Activated CD4-positive, alpha-beta T cell treated with anti-CD3 and anti-CD28 coated beads for 1 hour (primary cell): ENCODE data around the gene DCAF10.
"Not testable (repeated sequence)": the region's sequence is repeated elsewhere in the genome, so short reads cannot be mapped to it uniquely, and the experiment has no call there.

Experiments used
- DNase-seq: peaks from one replicate; pipeline ENCODE4 v3.0.0-alpha.2; 2020

DCAF10 gene

GRCh38 chr9:37792122-37792521 lies 8.5 kb upstream of the DCAF10 start:
- no peak for DNase-seq

GRCh38 chr9:37796232-37796631 lies 4.4 kb upstream of the DCAF10 start:
- no peak for DNase-seq

- no peak for DNase-seq
Observed at GRCh38 chr9:37798677-37799076, 1.9 kb upstream of the DCAF10 start.

GRCh38 chr9:37801287-37801850 lies 772 bp downstream of the DCAF10 start:
- no peak for DNase-seq

- no peak for DNase-seq
Observed at GRCh38 chr9:37801959-37802711, 1.5 kb downstream of the DCAF10 start.

GRCh38 chr9:37806271-37806670 lies 5.7 kb downstream of the DCAF10 start:
- DNase-seq: no peak

- DNase-seq: not testable (repeated sequence)
Observed at GRCh38 chr9:37809676-37810075, 9.1 kb downstream of the DCAF10 start.

GRCh38 chr9:37811906-37812476 lies 11.4 kb downstream of the DCAF10 start:
- DNase-seq: no peak

- DNase-seq: no peak
Observed at GRCh38 chr9:37812773-37813379, 12.3 kb downstream of the DCAF10 start.

GRCh38 chr9:37818849-37819248 lies 18.3 kb downstream of the DCAF10 start:
- DNase-seq: no peak

- no peak for DNase-seq
Observed at GRCh38 chr9:37820142-37820541, 19.5 kb downstream of the DCAF10 start.

GRCh38 chr9:37825174-37825573 lies 24.6 kb downstream of the DCAF10 start:
- DNase-seq: not testable (repeated sequence)

GRCh38 chr9:37827483-37828165 lies 27.0 kb downstream of the DCAF10 start:
- no peak for DNase-seq

GRCh38 chr9:37835821-37836220 lies 35.2 kb downstream of the DCAF10 start:
- no peak for DNase-seq

- no peak for DNase-seq
Observed at GRCh38 chr9:37836386-37836785, 35.8 kb downstream of the DCAF10 start.

GRCh38 chr9:37839496-37840461 lies 39.2 kb downstream of the DCAF10 start:
- DNase-seq: no peak

GRCh38 chr9:37840560-37841194 lies 40.1 kb downstream of the DCAF10 start:
- no peak for DNase-seq

GRCh38 chr9:37852222-37852621 lies 51.6 kb downstream of the DCAF10 start:
- no peak for DNase-seq

GRCh38 chr9:37856551-37856950 lies 56.0 kb downstream of the DCAF10 start:
- DNase-seq: no peak

- no peak for DNase-seq
Observed at GRCh38 chr9:37859043-37859442, 58.4 kb downstream of the DCAF10 start.

- no peak for DNase-seq
Observed at GRCh38 chr9:37862530-37862929, 61.9 kb downstream of the DCAF10 start.
